Renal pelvis (tissue), 4 donors: ENCODE measurements around the gene CCDC144A. TPM values are rescaled to one million over a fixed set of nuclear protein-coding genes. Genes with fewer than 3 reads are reported as not detected.
"Not testable (repeated sequence)": the region's sequence is repeated elsewhere in the genome, so short reads cannot be mapped to it uniquely, and the experiment has no call there.

ENCODE experiments used
- DNase-seq: peaks from one replicate; pipeline ENCODE4 v3.0.0-alpha.2; 2013
- polyA plus RNA-seq, 3 donors: library from polyadenylated mRNA; unstranded; fragments of 120-200 nt; gene quantifications; one replicate each; pipeline ENCODE4 v1.2.1, GENCODE V29; 2013; ENCODE audit not compliant: insufficient read length in 3 of 3

Gene CCDC144A
- polyA plus RNA-seq, 3 donors, result 0.79 to 9.3 (median 5.2) TPM

DNA sequence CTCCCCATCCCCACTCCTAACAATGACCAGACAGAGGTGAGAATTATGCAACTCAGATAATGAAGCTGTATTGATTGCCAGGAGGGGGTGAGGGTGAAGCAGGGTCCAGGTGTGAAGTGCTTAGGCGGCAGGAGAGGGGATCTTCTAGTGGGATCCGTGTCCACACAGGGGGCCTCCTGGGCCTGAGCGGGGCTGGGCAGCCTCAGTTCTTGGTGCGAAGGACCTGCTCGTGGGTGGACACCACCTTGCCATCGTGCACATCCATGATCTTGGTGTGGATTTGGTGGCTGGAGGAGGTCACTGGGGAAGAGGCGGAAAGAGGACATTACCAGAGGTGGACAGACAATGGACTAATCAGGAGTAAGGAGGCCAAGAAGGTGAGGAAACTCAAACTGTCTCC is 127.9 kb downstream of the CCDC144A start:
- DNase-seq, result not testable (repeated sequence)

DNA sequence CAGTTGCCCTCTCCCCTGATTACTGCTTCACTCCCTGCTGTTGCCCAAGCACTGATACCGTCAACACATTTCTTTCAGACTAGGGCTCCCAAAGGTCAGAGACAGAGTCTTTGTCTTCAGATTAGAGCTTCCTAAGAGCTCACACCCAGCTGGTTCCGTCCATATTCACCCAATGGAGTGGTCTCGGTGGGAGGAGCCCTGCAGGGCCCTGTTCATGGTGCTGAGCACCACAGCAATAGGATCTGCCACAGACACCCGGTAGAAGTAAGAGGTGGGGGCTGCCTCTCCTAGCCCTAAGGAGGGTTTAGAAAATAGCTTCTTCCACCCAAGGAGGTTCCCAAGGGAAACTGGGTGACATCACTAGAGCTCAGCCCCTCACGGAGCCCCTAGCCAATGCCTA is 128.3 kb downstream of the CCDC144A start:
- DNase-seq, result no peak

DNA sequence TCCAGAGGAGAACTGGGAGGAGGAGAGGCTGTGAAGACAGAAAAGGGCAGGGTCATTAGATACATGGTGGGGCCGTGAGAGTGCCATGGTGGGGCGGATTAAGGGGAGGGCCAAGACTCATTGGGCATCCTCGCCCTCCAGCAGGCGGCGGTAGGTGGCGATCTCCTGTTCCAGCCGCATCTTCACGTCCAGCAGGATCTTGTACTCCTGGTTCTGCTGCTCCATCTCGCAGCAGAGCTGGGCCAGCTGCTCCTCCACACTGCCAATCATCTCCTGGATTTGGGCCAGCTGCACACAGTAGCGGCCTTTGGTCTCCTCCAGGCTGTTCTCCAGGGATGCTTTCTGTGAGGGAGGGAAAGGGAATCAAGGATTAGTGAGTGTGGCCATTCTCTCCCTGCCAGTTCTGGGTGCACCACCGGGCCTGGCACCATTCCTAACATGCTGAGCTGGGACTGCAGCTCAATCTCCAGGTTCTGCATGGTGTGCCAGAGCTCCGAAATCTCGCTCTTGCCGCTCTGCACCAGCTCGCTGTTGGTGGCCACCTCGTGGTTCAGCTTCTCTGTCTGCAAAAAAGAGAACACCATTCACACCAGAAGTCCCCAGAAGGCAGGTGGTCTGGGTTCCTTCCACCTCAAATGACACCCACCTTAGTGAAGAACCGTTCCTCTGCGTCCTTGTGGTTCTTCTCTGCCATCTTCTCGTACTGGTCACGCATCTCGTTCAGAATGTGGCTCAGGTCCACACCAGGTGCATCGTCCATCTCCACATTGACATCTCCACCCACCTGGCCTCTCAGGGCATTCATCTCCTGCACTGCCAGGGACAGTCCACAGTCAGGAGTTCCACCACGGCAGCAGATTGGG is 129.0 kb downstream of the CCDC144A start:
- no peak for DNase-seq

DNA sequence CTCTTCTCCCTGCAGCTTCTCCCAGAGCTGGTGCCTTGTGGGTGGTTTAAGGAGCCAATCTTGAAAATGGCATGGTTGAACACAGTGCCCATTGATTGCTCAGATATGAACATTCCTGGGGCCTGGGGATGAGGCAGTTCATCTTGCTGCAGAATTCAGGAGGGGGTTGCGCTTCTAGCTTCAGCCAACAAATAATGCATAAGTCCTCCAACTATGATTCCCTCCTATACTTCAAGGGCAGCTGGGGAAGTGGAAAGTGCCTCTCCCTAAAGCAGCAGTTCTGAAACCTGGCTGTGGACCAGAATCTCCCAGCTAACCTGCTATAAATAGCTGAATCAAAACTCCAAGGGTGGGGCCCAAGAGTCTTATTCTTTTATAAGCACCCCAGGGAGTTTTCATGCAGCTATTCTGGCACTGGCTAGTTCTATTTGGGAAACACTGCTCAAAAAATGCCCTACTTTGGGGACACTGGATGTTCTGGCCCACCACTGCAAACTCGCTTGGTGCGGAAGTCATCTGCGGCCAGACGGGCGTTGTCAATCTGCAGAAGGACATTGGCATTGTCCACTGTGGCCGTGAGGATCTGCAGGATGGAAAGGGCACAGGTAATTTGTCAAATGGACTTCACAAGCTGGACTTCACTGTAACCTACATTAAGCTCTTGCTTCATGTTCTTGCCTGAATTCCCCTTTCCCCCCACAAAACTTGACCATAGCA is 130.3 kb downstream of the CCDC144A start:
- no peak for DNase-seq

DNA sequence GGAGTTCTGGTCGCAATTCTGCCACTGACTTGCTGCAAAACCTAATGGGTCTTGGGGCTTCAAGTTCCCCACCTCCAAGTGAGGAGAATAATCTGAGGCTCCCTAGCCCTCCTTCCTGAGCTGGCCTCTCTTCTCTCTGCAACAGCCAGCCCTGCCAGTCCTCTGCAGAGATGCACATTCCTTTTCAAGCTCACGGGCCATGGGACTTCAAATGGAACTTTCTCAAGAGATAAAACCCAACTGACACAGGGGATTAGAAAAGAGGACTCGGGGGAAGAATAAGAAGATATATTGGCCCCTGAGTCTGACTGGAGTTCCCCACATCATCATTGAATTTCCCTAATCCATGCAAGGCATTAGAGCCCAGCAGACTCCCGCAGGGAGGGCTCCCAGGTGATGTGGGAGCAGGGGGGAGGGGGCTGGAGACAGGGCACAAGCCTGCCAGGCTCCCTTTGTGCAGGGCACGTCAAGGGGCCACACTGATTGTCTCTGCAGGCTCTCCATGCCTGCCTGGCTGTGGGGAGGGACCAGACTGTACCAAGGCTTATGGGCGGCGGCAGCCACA is 131.0 kb downstream of the CCDC144A start:
- no peak for DNase-seq

DNA sequence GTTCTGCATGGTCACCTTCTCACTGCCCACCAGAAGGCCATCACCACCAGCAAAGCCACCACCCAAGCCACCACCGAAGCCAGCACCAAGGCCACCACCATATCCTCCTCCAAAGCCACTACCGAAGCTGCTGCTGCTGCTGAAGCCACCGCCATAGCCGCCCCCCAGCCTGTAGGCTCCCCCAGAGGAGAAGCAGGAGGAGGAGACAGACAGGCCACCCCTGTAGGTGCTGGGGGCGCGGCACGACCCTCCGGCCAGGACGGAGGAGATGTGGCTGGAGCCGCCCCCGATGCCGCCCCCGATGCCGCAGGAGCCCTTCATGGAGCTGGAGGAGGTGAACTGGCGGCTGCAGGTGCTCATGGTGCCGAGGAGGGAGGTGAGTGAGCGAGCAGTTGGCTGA is 132.1 kb downstream of the CCDC144A start:
- DNase-seq, result not testable (repeated sequence)

DNA sequence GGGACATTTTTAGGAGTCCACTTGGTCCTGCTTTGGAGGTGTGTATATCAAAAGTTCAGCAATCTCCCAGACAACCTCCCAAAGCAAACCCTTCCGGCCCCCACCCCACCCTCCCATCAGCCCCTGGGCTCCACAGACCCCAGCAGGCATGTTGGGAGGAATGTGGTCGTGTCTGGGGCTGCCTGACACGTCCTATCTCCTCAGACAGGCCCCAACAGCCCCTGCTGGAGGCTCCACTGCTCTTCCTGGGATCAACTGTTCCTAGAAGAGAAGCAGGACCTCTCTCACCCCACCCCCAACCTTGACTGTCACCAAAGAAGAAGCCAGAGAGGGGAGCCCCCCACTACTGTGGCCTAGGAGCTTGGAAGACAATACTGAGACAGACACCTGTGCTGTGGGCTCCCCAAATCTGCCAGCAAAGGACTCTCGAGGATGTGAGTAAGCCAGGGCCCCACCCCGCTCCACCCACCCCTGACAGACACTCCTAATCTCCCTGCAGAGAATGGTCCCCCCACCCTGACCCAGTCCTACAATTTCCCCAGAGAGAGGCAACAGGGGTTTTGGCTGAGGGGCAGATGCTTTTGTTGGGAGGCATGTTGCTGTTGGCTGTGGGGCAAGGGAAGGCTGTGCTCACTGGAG is 133.8 kb downstream of the CCDC144A start:
- DNase-seq, result not testable (repeated sequence)

Other genes starting within 250 kb of the CCDC144A start
- gene LRRC75A, start 198.0 kb upstream of the CCDC144A start, polyA plus RNA-seq, result 1 to 10 TPM; 4.6 to 5.6 (median 5.0) TPM
- 10 to 100 TPM in 1 of 3 donors, 1 to 10 TPM in 2; 9.2 to 10.2 (median 9.4) TPM for gene ZNF287, start 121.0 kb upstream of the CCDC144A start, polyA plus RNA-seq
- gene ZNF624, start 36.4 kb upstream of the CCDC144A start, polyA plus RNA-seq, result 10 to 100 TPM; 10.3 to 11.2 (median 11.0) TPM